Suprapubic skin (tissue), 4 donors: ENCODE results near the gene TMEM192. TPM values are rescaled to one million over a fixed set of nuclear protein-coding genes. Genes with fewer than 3 reads are reported as not detected.

ENCODE experiments used
- DNase-seq, 2 donors: peaks; one replicate each; pipeline ENCODE4 v3.0.0-alpha.2; 2019; ENCODE audit warnings: low spot score in 2 of 2
- H3K27ac ChIP-seq: fragments of 200-600 bp; sonication (generic); one replicate; pipeline ENCODE4 v1.5.1; 2019
- H3K27me3 ChIP-seq: fragments of 200-600 bp; sonication (generic); one replicate; pipeline ENCODE4 v1.5.1; 2019
- H3K36me3 ChIP-seq: fragments of 200-600 bp; sonication (generic); one replicate; pipeline ENCODE4 v1.5.1; 2019
- H3K4me1 ChIP-seq: fragments of 200-600 bp; sonication (generic); one replicate; pipeline ENCODE4 v1.5.1; 2019
- H3K4me3 ChIP-seq: fragments of 200-600 bp; sonication (generic); one replicate; pipeline ENCODE4 v1.5.1; 2019; ENCODE audit warnings: mild to moderate bottlenecking
- H3K9me3 ChIP-seq: fragments of 200-600 bp; sonication (generic); one replicate; pipeline ENCODE4 v1.5.1; 2019
- EP300 ChIP-seq: sonication (generic); formaldehyde crosslinking; IDR thresholded peaks from one replicate; pipeline ENCODE4 v1.6.1; 2017; ENCODE audit warnings: antibody characterized with exemption
- POLR2A ChIP-seq, 2 donors: fragments of 450-650 bp; IDR thresholded peaks; one replicate each; pipeline ENCODE4 v1.6.1; 2017; ENCODE audit warnings: antibody characterized with exemption in 2 of 2, mild to moderate bottlenecking in 2 of 2, moderate library complexity in 2 of 2
- POLR2AphosphoS5 ChIP-seq, 3 donors: sonication (generic); formaldehyde crosslinking; IDR thresholded peaks; one replicate each; pipeline ENCODE4 v1.6.1; 2017; ENCODE audit warnings: antibody characterized with exemption in 3 of 3
- WGBS: methylation state at CpG from one replicate; pipeline ENCODE4 v1.1.5; 2018; 5-methylcytosine and 5-hydroxymethylcytosine counted together
- total RNA-seq, 4 donors: library from RNA; depleted of rRNA; stranded (reverse); fragments of >200 nt; gene quantifications; one replicate each; pipeline ENCODE4 v1.1.0, GENCODE V29; 2016
- TF ChIP-seq, protein P1 (sequence below), 2 donors: fragments of 200-600 bp in 1 of 2; fragments of 450-650 bp in 1 of 2; sonication (generic) in 1 of 2; IDR thresholded peaks; one replicate each; pipeline ENCODE4 v1.5.1; 2016 to 2019; ENCODE audit warnings: antibody characterized with exemption in 2 of 2, mild to moderate bottlenecking in 1 of 2, moderate library complexity in 1 of 2

The TMEM192 gene
- total RNA-seq, 4 donors from 2014 or later, result 7.0 to 10.9 (median 10.0) TPM

DNA sequence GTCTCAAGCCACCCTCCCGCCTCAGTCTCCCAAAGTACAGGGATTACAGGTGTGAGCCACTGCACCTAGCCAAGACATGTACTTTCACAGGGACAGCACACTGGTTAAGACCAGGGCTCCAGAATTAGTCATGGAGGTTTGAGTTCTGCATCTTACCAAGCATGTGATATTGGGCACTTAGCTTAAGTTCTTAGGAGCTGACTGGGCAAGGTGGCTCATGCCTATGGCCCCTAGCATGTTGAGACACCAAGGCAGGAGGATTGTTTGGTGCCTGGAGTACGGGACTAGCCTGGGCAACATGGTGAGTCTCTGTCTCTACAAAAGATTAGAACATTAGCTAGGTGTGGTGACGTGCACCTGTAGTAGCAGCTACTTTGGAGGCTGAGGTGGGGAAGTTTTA is 2.6 kb upstream of the TMEM192 start:
- H3K9me3 ChIP-seq, result no peaks in the 10 kb centered on the region
- no peak overlapping the region for H3K4me3 ChIP-seq
- H3K27ac ChIP-seq, result no peak overlapping the region
- H3K27me3 ChIP-seq, result no peaks in the 10 kb centered on the region
- TF ChIP-seq POLR2A (IDR thresholded peaks at IDR 0.05), result no peak
- TF ChIP-seq, protein P1, sequence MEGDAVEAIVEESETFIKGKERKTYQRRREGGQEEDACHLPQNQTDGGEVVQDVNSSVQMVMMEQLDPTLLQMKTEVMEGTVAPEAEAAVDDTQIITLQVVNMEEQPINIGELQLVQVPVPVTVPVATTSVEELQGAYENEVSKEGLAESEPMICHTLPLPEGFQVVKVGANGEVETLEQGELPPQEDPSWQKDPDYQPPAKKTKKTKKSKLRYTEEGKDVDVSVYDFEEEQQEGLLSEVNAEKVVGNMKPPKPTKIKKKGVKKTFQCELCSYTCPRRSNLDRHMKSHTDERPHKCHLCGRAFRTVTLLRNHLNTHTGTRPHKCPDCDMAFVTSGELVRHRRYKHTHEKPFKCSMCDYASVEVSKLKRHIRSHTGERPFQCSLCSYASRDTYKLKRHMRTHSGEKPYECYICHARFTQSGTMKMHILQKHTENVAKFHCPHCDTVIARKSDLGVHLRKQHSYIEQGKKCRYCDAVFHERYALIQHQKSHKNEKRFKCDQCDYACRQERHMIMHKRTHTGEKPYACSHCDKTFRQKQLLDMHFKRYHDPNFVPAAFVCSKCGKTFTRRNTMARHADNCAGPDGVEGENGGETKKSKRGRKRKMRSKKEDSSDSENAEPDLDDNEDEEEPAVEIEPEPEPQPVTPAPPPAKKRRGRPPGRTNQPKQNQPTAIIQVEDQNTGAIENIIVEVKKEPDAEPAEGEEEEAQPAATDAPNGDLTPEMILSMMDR (IDR thresholded peaks at IDR 0.05), result no peak
- TF ChIP-seq POLR2AphosphoS5 (IDR thresholded peaks at IDR 0.05), result no peak
- TF ChIP-seq EP300, result no peak
- no peaks in the 10 kb centered on the region for H3K36me3 ChIP-seq
- peaks cover 16% of the 10 kb centered on the region for H3K4me1 ChIP-seq
- DNase-seq, result no peak
- 95% methylated on average over 3 of the region's 3 CpGs for WGBS

DNA sequence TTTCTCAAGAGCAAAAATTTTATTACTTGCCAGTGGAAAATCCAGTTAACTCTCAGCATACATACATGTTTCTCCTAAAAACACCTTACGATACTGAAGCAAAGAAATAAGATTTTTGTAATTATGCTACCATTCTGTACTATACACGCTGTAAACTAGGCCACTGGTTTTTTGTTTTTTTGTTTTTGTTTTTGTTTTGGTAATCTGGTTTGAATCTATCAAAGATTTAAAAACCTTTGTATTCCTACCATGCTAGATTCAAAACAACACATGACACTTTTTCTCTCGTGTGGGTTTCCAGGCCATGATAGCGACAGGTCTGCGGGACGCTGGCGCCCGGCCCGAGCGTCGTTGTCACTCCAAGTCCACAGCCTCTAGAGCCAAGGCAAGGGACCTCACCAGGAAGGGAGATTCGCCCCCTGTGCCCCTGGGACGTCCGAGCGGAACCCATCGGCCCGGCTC is 723 bp downstream of the TMEM192 start:
- Histone ChIP-seq H3K9me3 (no peaks in the 10 kb centered on the region), H3K36me3 (no peaks in the 10 kb centered on the region), H3K27me3 (no peaks in the 10 kb centered on the region), H3K4me3 (peak overlapping the region; percentile 94), H3K4me1 (peaks cover 16% of the 10 kb centered on the region), H3K27ac (peak overlapping the region; percentile 91)
- 2% methylated on average over 15 of the region's 17 CpGs for WGBS
- TF ChIP-seq POLR2AphosphoS5 (IDR thresholded peaks at IDR 0.05) (no peak), POLR2A (IDR thresholded peaks at IDR 0.05) (no peak), EP300 (no peak)
- TF ChIP-seq, protein P1 (IDR thresholded peaks at IDR 0.05), result no peak
- DNase-seq, result no peak

DNA sequence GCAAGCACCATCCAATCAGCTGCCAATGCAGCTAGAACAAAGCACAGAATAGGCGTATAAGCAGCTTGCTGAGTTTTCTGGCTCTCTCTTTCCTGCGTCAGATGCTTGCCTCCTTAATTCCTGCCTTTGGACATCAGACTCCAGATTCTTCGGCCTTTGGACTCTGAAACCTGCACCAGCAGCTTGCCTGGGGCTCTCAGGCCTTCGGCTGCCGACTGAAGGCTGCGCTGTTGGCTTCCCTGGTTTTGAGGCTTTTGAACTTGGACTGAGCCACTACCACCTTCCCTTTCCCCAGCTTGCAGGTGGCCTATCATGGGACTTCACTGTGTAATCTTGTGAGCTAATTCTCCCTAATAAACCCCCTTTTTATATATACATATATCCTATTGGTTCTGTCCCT is 6.1 kb downstream of the TMEM192 start:
- Histone ChIP-seq H3K27me3 (no peaks in the 10 kb centered on the region), H3K4me1 (peaks cover 6% of the 10 kb centered on the region), H3K4me3 (no peak overlapping the region), H3K27ac (no peak overlapping the region), H3K9me3 (no peaks in the 10 kb centered on the region), H3K36me3 (peaks cover 8% of the 10 kb centered on the region)
- TF ChIP-seq, protein P1 (IDR thresholded peaks at IDR 0.05), result no peak
- TF ChIP-seq POLR2A (IDR thresholded peaks at IDR 0.05), result no peak
- TF ChIP-seq EP300, result no peak
- TF ChIP-seq POLR2AphosphoS5 (IDR thresholded peaks at IDR 0.05), result no peak
- WGBS, result 96% methylated on average over 6 of the region's 6 CpGs
- DNase-seq, result no peak

DNA sequence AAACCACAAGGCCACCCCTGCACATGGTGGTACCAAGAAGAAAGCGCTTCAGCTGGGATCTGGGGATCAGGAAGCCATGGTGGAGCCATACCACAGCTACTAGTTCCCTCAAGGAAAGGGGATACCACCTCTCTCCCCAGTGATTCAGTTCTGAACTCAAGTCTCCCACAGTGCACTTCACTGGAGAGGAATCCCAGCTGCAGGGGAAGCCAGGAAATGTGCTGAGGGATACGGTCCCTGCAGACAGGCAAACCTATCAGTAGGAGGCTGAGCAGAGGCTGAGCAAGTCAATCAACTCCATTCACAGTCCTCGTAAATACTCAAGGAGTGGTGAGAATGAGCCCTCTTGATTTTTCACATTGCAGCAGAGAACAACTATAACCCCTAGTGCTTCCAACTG is 11.0 kb downstream of the TMEM192 start:
- Histone ChIP-seq H3K36me3 (peaks cover 34% of the 10 kb centered on the region), H3K9me3 (no peaks in the 10 kb centered on the region), H3K27me3 (no peaks in the 10 kb centered on the region), H3K27ac (no peak overlapping the region), H3K4me3 (no peak overlapping the region), H3K4me1 (no peaks in the 10 kb centered on the region)
- DNase-seq, result no peak
- 82% methylated on average over 3 of the region's 3 CpGs for WGBS
- TF ChIP-seq POLR2A (IDR thresholded peaks at IDR 0.05), result no peak
- no peak for TF ChIP-seq EP300
- TF ChIP-seq, protein P1 (IDR thresholded peaks at IDR 0.05), result no peak
- TF ChIP-seq POLR2AphosphoS5 (IDR thresholded peaks at IDR 0.05), result no peak

DNA sequence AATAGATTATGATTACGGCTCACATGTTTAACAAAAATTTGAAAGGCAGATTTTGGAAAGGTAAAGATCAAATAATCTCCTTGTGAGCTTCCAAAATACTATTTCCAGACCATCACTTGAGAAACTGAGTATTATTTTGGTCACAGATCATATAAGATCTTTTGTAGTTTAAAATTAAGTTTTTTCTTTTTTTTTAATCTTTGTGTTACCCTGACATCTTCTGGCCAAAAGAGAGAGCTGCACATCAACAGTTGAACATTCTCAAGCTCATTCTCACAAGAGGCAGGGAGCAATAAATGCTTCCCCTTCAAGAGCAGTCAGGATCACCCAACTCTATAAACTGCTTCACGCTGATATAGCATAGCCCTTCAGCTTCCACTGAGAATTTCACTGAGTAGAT is 15.9 kb downstream of the TMEM192 start:
- Histone ChIP-seq H3K4me1 (no peaks in the 10 kb centered on the region), H3K4me3 (no peak overlapping the region), H3K9me3 (no peaks in the 10 kb centered on the region), H3K27ac (no peak overlapping the region), H3K36me3 (peaks cover 61% of the 10 kb centered on the region), H3K27me3 (no peaks in the 10 kb centered on the region)
- TF ChIP-seq POLR2A (IDR thresholded peaks at IDR 0.05), result no peak
- TF ChIP-seq, protein P1 (IDR thresholded peaks at IDR 0.05), result peak in 1 of 2 donors; percentile 45
- DNase-seq, result no peak
- WGBS, result 97% methylated on average over 2 of the region's 2 CpGs
